ENCODE data around the gene SEPTIN12.

The SEPTIN12 gene

DNA sequence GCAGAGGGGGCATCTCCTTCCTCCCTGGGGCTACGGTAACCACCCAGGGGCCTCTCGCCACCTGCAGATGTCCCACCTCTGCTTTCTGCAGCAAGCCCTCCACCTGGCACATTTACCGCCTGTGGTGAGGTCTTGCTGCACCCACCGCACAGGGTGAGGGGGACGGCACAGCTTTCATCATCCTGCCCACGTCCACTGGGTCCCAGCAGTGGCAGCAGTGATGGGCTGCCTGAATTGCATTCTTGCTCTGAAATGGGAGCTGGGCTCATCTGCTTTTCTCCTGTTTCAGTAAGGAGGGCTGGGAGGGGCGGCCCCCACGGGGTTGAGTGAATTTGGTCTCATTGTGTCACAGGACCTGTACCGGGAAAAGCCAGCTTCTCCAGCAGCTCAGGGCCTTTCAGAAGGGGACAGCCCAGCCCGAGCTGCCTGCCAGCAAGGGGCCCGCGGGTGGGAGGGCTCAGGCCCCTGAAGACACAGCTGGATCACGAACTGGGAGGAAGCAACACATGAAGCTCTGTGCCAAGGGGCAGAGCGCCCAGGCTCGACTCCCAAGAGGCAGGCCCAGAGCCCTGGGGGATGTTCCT lies 41.1 kb downstream of the SEPTIN12 start:
- TF ChIP-seq TAF1 (IDR thresholded peaks at IDR 0.05; ENCODE audit: borderline replicate concordance, insufficient read depth, low read length) (no peak), POLR2AphosphoS5 (IDR thresholded peaks at IDR 0.05; ENCODE audit: low read depth, low read length) (no peak), FOXP2 (optimal IDR thresholded peaks at IDR 0.05; ENCODE audit: borderline replicate concordance, extremely low read depth, extremely low read length, insufficient read depth) (no peak), SIN3A (IDR thresholded peaks at IDR 0.05; ENCODE audit: borderline replicate concordance, insufficient read depth, low read length) (no peak)
- TF ChIP-seq, protein P1, sequence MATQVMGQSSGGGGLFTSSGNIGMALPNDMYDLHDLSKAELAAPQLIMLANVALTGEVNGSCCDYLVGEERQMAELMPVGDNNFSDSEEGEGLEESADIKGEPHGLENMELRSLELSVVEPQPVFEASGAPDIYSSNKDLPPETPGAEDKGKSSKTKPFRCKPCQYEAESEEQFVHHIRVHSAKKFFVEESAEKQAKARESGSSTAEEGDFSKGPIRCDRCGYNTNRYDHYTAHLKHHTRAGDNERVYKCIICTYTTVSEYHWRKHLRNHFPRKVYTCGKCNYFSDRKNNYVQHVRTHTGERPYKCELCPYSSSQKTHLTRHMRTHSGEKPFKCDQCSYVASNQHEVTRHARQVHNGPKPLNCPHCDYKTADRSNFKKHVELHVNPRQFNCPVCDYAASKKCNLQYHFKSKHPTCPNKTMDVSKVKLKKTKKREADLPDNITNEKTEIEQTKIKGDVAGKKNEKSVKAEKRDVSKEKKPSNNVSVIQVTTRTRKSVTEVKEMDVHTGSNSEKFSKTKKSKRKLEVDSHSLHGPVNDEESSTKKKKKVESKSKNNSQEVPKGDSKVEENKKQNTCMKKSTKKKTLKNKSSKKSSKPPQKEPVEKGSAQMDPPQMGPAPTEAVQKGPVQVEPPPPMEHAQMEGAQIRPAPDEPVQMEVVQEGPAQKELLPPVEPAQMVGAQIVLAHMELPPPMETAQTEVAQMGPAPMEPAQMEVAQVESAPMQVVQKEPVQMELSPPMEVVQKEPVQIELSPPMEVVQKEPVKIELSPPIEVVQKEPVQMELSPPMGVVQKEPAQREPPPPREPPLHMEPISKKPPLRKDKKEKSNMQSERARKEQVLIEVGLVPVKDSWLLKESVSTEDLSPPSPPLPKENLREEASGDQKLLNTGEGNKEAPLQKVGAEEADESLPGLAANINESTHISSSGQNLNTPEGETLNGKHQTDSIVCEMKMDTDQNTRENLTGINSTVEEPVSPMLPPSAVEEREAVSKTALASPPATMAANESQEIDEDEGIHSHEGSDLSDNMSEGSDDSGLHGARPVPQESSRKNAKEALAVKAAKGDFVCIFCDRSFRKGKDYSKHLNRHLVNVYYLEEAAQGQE (IDR thresholded peaks at IDR 0.05; ENCODE audit: insufficient read depth in 1 of 2, low read depth in 2 of 2, low read length in 2 of 2), result no peak

- TF ChIP-seq TAF1 (IDR thresholded peaks at IDR 0.05; ENCODE audit: borderline replicate concordance, insufficient read depth, low read length) (no peak), POLR2AphosphoS5 (IDR thresholded peaks at IDR 0.05; ENCODE audit: low read depth, low read length) (no peak), SIN3A (IDR thresholded peaks at IDR 0.05; ENCODE audit: borderline replicate concordance, insufficient read depth, low read length) (no peak), FOXP2 (optimal IDR thresholded peaks at IDR 0.05; ENCODE audit: borderline replicate concordance, extremely low read depth, extremely low read length, insufficient read depth) (no peak)
- TF ChIP-seq, protein P1 (IDR thresholded peaks at IDR 0.05; ENCODE audit: insufficient read depth in 1 of 2, low read depth in 2 of 2, low read length in 2 of 2), result no peak
These were observed 41.9 kb downstream of the SEPTIN12 start for GRCh38 chr16:4746215-4746614.

- TF ChIP-seq SIN3A (IDR thresholded peaks at IDR 0.05; ENCODE audit: borderline replicate concordance, insufficient read depth, low read length), result no peak
- TF ChIP-seq FOXP2 (optimal IDR thresholded peaks at IDR 0.05; ENCODE audit: borderline replicate concordance, extremely low read depth, extremely low read length, insufficient read depth), result no peak
- TF ChIP-seq, protein P1 (IDR thresholded peaks at IDR 0.05; ENCODE audit: insufficient read depth in 1 of 2, low read depth in 2 of 2, low read length in 2 of 2), result no peak
- TF ChIP-seq POLR2AphosphoS5 (IDR thresholded peaks at IDR 0.05; ENCODE audit: low read depth, low read length), result no peak
- no peak for TF ChIP-seq TAF1 (IDR thresholded peaks at IDR 0.05; ENCODE audit: borderline replicate concordance, insufficient read depth, low read length)
These were observed 42.9 kb downstream of the SEPTIN12 start for GRCh38 chr16:4745274-4745569.

GRCh38 chr16:4744555-4745273 lies 43.4 kb downstream of the SEPTIN12 start:
- TF ChIP-seq TAF1 (IDR thresholded peaks at IDR 0.05; ENCODE audit: borderline replicate concordance, insufficient read depth, low read length) (no peak), SIN3A (IDR thresholded peaks at IDR 0.05; ENCODE audit: borderline replicate concordance, insufficient read depth, low read length) (no peak), FOXP2 (optimal IDR thresholded peaks at IDR 0.05; ENCODE audit: borderline replicate concordance, extremely low read depth, extremely low read length, insufficient read depth) (no peak), POLR2AphosphoS5 (IDR thresholded peaks at IDR 0.05; ENCODE audit: low read depth, low read length) (no peak)
- TF ChIP-seq, protein P1 (IDR thresholded peaks at IDR 0.05; ENCODE audit: insufficient read depth in 1 of 2, low read depth in 2 of 2, low read length in 2 of 2), result no peak
